HepG2 (cell line): ENCODE results near the gene IRAK2. TPM values are rescaled to one million over a fixed set of nuclear protein-coding genes. Genes with fewer than 3 reads are reported as not detected.

Source experiments
- ATF7-NPFF ChIP-seq: sonication (generic); formaldehyde crosslinking; IDR thresholded peaks from 2 replicates; pipeline ENCODE4 v1.8.1; 2023; ENCODE audit warnings: mild to moderate bottlenecking, low read depth, missing genetic modification reagents, moderate library complexity
- CTCF ChIP-seq: sonication (generic); formaldehyde crosslinking; IDR thresholded peaks from 2 replicates; pipeline ENCODE4 v1.5.0; 2020; ENCODE audit warnings: mild to moderate bottlenecking, missing genetic modification reagents, moderate library complexity
- MAFG ChIP-seq: sonication (generic); formaldehyde crosslinking; IDR thresholded peaks from 2 replicates; pipeline ENCODE4 v1.5.1; 2020; ENCODE audit warnings: mild to moderate bottlenecking, missing genetic modification reagents
- NR2C2 ChIP-seq: sonication (generic); formaldehyde crosslinking; IDR thresholded peaks from 2 replicates; pipeline ENCODE4 v1.4.0; 2020; ENCODE audit warnings: missing genetic modification reagents, mild to moderate bottlenecking, moderate library complexity, borderline replicate concordance
- POGK ChIP-seq: sonication (generic); formaldehyde crosslinking; conservative IDR thresholded peaks from 2 replicates; pipeline ENCODE4 v1.8.0; 2022; ENCODE audit warnings: mild to moderate bottlenecking, moderate library complexity, missing genetic modification reagents
- RAD21 ChIP-seq: fragments of 450-650 bp; formaldehyde crosslinking; IDR thresholded peaks from 2 replicates; pipeline ENCODE4 v1.5.0; 2020; ENCODE audit warnings: mild to moderate bottlenecking
- ZNF282 ChIP-seq: fragments of 450-650 bp; IDR thresholded peaks from 2 replicates; pipeline ENCODE4 v1.6.1; 2018; ENCODE audit not compliant: partially characterized antibody
- ZNF687 ChIP-seq: sonication (generic); formaldehyde crosslinking; IDR thresholded peaks from 2 replicates; pipeline ENCODE4 v1.5.1; 2020; ENCODE audit warnings: mild to moderate bottlenecking, missing genetic modification reagents, moderate library complexity
- ZNF710 ChIP-seq: sonication (generic); formaldehyde crosslinking; IDR thresholded peaks from 2 replicates; pipeline ENCODE4 v1.5.0; 2020; ENCODE audit warnings: mild to moderate bottlenecking, missing genetic modification reagents, borderline replicate concordance
- polyA plus RNA-seq, 8 experiments: library from polyadenylated mRNA; depleted of rRNA in 3 of 8; stranded (reverse) in 7 of 8; unstranded in 1 of 8; fragments of >200 nt; fragmentation: Illumina TruSeq in 4 of 8; extraction: Trizol in 4 of 8; gene quantifications; 2 replicates each; pipeline versions ENCODE4 v1.2.1 to v1.2.3, GENCODE V29; 2011 to 2016; ENCODE audit warnings: low read depth in 4 of 8, missing spikeins in 1 of 8, mixed read lengths in 1 of 8; ENCODE audit not compliant: insufficient read depth in 1 of 8
- total RNA-seq, 5 experiments: library from RNA; depleted of rRNA; stranded (reverse); fragments of >200 nt; fragmentation: Illumina TruSeq; extraction: Trizol; gene quantifications; 2 replicates each; pipeline ENCODE4 v1.2.3, GENCODE V29; 2016; ENCODE audit warnings: low read depth in 1 of 5
- TF ChIP-seq, protein P1 (sequence below): sonication (generic); formaldehyde crosslinking; IDR thresholded peaks from 2 replicates; pipeline ENCODE4 v1.4.0; 2020; ENCODE audit warnings: missing genetic modification reagents, mild to moderate bottlenecking, borderline replicate concordance
- TF ChIP-seq, protein P2 (sequence below): sonication (generic); formaldehyde crosslinking; conservative IDR thresholded peaks from 2 replicates; pipeline ENCODE4 v1.5.0; 2020; ENCODE audit warnings: missing genetic modification reagents

Gene IRAK2
- total and polyA plus RNA-seq, 2 of the 13 experiments (the other 11 are each of a cell fraction or from before 2014, with no cell fraction given) = 13.1 to 23.3 TPM

DNA sequence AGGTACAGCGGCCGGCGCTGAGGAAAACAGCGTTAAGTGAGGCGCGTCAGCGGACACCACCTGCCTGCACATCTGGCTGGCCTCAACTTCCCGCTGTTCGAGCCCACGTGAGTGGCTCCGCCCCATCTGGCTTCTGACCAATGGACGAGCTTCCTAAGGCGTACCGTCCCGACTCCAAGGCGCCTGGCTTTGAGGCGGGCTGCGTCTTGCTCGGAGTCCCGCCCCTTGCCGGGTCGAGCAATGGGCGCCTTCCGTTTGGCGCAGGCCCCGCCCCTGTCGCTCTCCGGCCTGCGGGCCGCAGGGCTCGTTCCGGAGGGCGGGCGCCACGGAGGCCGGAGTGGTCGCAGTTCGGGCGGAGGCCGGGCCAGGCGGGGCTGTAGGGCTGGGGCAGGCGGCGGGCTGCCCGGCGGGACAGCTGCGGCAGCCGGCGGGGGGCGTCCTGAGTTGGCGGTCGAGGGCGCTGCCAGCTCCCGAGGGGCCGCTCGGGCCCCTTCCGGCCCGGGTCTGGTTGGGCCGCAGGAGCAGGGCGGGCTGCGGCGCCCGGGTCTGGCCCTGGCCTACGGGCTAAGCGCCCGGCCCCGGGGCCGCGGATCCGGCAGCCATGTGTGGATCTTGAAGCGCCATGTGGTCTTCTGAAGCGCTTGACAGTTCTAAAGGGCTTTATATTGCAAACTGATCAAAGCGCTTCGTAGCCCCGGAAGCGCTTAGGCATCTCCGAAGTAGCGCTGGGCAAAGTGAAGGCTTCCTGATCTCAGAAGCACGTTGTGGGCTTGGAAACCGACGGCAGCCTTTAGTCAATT, 83.7 kb downstream of the IRAK2 start, which contains the start of gene TATDN2 (continued):
- peak; percentile 33; the same call in 1 of the 2 replicates for TF ChIP-seq CTCF (CRISPR knock-in tag)
- peak; percentile 95 for TF ChIP-seq ATF7-NPFF
- TF ChIP-seq RAD21 (CRISPR knock-in tag) = peak; percentile 27; the same call in 1 of the 2 replicates
- TF ChIP-seq MAFG (CRISPR knock-in tag) = no peak
- TF ChIP-seq, protein P1, sequence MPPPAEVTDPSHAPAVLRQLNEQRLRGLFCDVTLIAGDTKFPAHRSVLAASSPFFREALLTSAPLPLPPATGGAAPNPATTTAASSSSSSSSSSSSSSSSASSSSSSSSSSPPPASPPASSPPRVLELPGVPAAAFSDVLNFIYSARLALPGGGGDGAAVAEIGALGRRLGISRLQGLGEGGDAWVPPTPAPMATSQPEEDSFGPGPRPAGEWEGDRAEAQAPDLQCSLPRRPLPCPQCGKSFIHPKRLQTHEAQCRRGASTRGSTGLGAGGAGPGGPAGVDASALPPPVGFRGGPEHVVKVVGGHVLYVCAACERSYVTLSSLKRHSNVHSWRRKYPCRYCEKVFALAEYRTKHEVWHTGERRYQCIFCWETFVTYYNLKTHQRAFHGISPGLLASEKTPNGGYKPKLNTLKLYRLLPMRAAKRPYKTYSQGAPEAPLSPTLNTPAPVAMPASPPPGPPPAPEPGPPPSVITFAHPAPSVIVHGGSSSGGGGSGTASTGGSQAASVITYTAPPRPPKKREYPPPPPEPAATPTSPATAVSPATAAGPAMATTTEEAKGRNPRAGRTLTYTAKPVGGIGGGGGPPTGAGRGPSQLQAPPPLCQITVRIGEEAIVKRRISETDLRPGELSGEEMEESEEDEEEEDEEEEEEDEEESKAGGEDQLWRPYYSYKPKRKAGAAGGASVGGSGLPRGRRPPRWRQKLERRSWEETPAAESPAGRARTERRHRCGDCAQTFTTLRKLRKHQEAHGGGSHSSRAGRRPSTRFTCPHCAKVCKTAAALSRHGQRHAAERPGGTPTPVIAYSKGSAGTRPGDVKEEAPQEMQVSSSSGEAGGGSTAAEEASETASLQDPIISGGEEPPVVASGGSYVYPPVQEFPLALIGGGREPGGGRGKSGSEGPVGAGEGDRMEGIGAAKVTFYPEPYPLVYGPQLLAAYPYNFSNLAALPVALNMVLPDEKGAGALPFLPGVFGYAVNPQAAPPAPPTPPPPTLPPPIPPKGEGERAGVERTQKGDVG = no peak
- TF ChIP-seq ZNF687 (CRISPR knock-in tag) = peak; percentile 93
- no peak for TF ChIP-seq ZNF282
- TF ChIP-seq, protein P2, sequence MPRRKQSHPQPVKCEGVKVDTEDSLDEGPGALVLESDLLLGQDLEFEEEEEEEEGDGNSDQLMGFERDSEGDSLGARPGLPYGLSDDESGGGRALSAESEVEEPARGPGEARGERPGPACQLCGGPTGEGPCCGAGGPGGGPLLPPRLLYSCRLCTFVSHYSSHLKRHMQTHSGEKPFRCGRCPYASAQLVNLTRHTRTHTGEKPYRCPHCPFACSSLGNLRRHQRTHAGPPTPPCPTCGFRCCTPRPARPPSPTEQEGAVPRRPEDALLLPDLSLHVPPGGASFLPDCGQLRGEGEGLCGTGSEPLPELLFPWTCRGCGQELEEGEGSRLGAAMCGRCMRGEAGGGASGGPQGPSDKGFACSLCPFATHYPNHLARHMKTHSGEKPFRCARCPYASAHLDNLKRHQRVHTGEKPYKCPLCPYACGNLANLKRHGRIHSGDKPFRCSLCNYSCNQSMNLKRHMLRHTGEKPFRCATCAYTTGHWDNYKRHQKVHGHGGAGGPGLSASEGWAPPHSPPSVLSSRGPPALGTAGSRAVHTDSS (CRISPR knock-in tag) = peak; percentile 43; the same call in 1 of the 2 replicates
- peak; percentile 91 for TF ChIP-seq POGK (CRISPR knock-in tag)
- no peak; the same call in 1 of the 2 replicates for TF ChIP-seq NR2C2
- TF ChIP-seq ZNF710 (CRISPR knock-in tag) = 0 out of 2 replicates have a peak, but pooled peaks have one; percentile 29
